ENCODE measurements around the gene C3orf70. TPM values are rescaled to one million over a fixed set of nuclear protein-coding genes. Genes with fewer than 3 reads are reported as not detected.

The C3orf70 gene
- polyA plus RNA-seq, 1 experiment, result 3.9 TPM

GRCh38 chr3:185151101-185151963 is 1.5 kb downstream of the C3orf70 start:
- Histone ChIP-seq H3K27me3 (ENCODE audit: control insufficient read depth, insufficient read depth, low read length) (peaks cover 5% of the 10 kb centered on the region; the same call in 1 of the 2 replicates), H3K36me3 (ENCODE audit: control insufficient read depth, insufficient read depth, low read length) (no peaks in the 10 kb centered on the region), H3K4me3 (ENCODE audit: low read depth, low read length) (peak overlapping the region; percentile 78)
- POLR2A ChIA-PET, result interaction anchor here (0.6 to 1.0 kb wide), 2 partner anchors 22 to 62 kb away, joined by 3 to 4 read pairs; no protein-coding TSS in a partner anchor
- CTCF ChIA-PET, result interaction anchor here (0.5 to 1.6 kb wide), 4 partner anchors 10 to 1379 kb away, joined by 3 to 4 read pairs (median 4); no protein-coding TSS in a partner anchor
- no peak for TF ChIP-seq CTCF (IDR thresholded peaks at IDR 0.05; ENCODE audit: insufficient read depth, low read depth, low read length)
- DNase-seq (ENCODE audit: low read depth), result no peak

GRCh38 chr3:185150561-185150960 is 2.3 kb downstream of the C3orf70 start:
- peaks cover 5% of the 10 kb centered on the region; the same call in 1 of the 2 replicates for H3K27me3 ChIP-seq (ENCODE audit: control insufficient read depth, insufficient read depth, low read length)
- CTCF ChIA-PET, result interaction anchor here (0.9 to 1.6 kb wide), 4 partner anchors 11 to 120 kb away, joined by 3 to 4 read pairs (median 4); no protein-coding TSS in a partner anchor
- DNase-seq (ENCODE audit: low read depth), result no peak
- no peaks in the 10 kb centered on the region for H3K36me3 ChIP-seq (ENCODE audit: control insufficient read depth, insufficient read depth, low read length)
- no peak for TF ChIP-seq CTCF (IDR thresholded peaks at IDR 0.05; ENCODE audit: insufficient read depth, low read depth, low read length)
- POLR2A ChIA-PET, result no interaction called here
- H3K4me3 ChIP-seq (ENCODE audit: low read depth, low read length), result no peak overlapping the region

- H3K4me3 ChIP-seq (ENCODE audit: low read depth, low read length), result no peak overlapping the region
- ChIA-PET CTCF (interaction anchor here (0.6 to 1.1 kb wide), 2 partner anchors 13 to 64 kb away, joined by 3 read pairs; no protein-coding TSS in a partner anchor), POLR2A (no interaction called here)
- no peaks in the 10 kb centered on the region for H3K36me3 ChIP-seq (ENCODE audit: control insufficient read depth, insufficient read depth, low read length)
- H3K27me3 ChIP-seq (ENCODE audit: control insufficient read depth, insufficient read depth, low read length), result peaks cover 5% of the 10 kb centered on the region; the same call in 1 of the 2 replicates
- no peak for DNase-seq (ENCODE audit: low read depth)
- no peak for TF ChIP-seq CTCF (IDR thresholded peaks at IDR 0.05; ENCODE audit: insufficient read depth, low read depth, low read length)
Observed at GRCh38 chr3:185149591-185149990, 3.3 kb downstream of the C3orf70 start.

GRCh38 chr3:185145511-185145910 is 7.3 kb downstream of the C3orf70 start:
- ChIA-PET CTCF (interaction anchor here (0.7 kb wide), 1 partner anchor 113 kb away, joined by 3 read pairs; no protein-coding TSS in a partner anchor), POLR2A (no interaction called here)
- no peaks in the 10 kb centered on the region for H3K27me3 ChIP-seq (ENCODE audit: control insufficient read depth, insufficient read depth, low read length)
- no peak for DNase-seq (ENCODE audit: low read depth)
- no peak overlapping the region for H3K4me3 ChIP-seq (ENCODE audit: low read depth, low read length)
- TF ChIP-seq CTCF (IDR thresholded peaks at IDR 0.05; ENCODE audit: insufficient read depth, low read depth, low read length), result no peak
- no peaks in the 10 kb centered on the region for H3K36me3 ChIP-seq (ENCODE audit: control insufficient read depth, insufficient read depth, low read length)

GRCh38 chr3:185144784-185145183 is 8.1 kb downstream of the C3orf70 start:
- ChIA-PET CTCF (interaction anchor here (0.6 kb wide), 1 partner anchor 167 kb away, joined by 3 read pairs; no protein-coding TSS in a partner anchor), POLR2A (no interaction called here)
- DNase-seq (ENCODE audit: low read depth), result no peak
- TF ChIP-seq CTCF (IDR thresholded peaks at IDR 0.05; ENCODE audit: insufficient read depth, low read depth, low read length), result no peak
- no peak overlapping the region for H3K4me3 ChIP-seq (ENCODE audit: low read depth, low read length)
- no peaks in the 10 kb centered on the region for H3K36me3 ChIP-seq (ENCODE audit: control insufficient read depth, insufficient read depth, low read length)
- no peaks in the 10 kb centered on the region for H3K27me3 ChIP-seq (ENCODE audit: control insufficient read depth, insufficient read depth, low read length)
